Upper lobe of left lung (tissue), 6 donors: Measurements from ENCODE around the gene GOLGA6B. TPM values are rescaled to one million over a fixed set of nuclear protein-coding genes. Genes with fewer than 3 reads are reported as not detected.
"Not testable (repeated sequence)": the region's sequence is repeated elsewhere in the genome, so short reads cannot be mapped to it uniquely, and the experiment has no call there.

Experiments
- ATAC-seq, 2 donors: fragments of 200-7000 bp; cut with Tn5 transposase; one replicate each; pipeline ENCODE4 v1.9.1; 2022; ENCODE audit warnings: mild to moderate bottlenecking in 2 of 2, moderate library complexity in 2 of 2; ENCODE audit not compliant: low FRiP score in 2 of 2
- DNase-seq, 2 donors: peaks; one replicate each; pipeline ENCODE4 v3.0.0-alpha.2; 2019 to 2020
- H3K27ac ChIP-seq, 4 donors: fragments of 200-600 bp; sonication (generic); one replicate each; pipeline ENCODE4 v1.5.1; 2016 to 2019
- H3K27me3 ChIP-seq, 4 donors: fragments of 200-600 bp; sonication (generic); one replicate each; pipeline ENCODE4 v1.5.1; 2017 to 2019
- H3K36me3 ChIP-seq, 4 donors: fragments of 200-600 bp; sonication (generic); one replicate each; pipeline ENCODE4 v1.5.1; 2016 to 2019
- H3K4me1 ChIP-seq, 4 donors: fragments of 200-600 bp; sonication (generic); one replicate each; pipeline ENCODE4 v1.5.1; 2018 to 2019
- H3K4me3 ChIP-seq, 4 donors: fragments of 200-600 bp; sonication (generic); one replicate each; pipeline ENCODE4 v1.5.1; 2017 to 2019; ENCODE audit warnings: mild to moderate bottlenecking in 2 of 4, moderate library complexity in 1 of 4
- H3K9me3 ChIP-seq, 4 donors: fragments of 200-600 bp; sonication (generic); one replicate each; pipeline ENCODE4 v1.5.1; 2018 to 2019
- EP300 ChIP-seq, 4 donors: sonication (generic); formaldehyde crosslinking; IDR thresholded peaks; one replicate each; pipeline ENCODE4 v1.5.1; 2017; ENCODE audit warnings: antibody characterized with exemption in 4 of 4, control low read depth in 2 of 4
- POLR2A ChIP-seq, 4 donors: fragments of 450-650 bp; IDR thresholded peaks; one replicate each; pipeline ENCODE4 v1.5.1; 2016 to 2017; ENCODE audit warnings: antibody characterized with exemption in 4 of 4, mild to moderate bottlenecking in 2 of 4
- POLR2AphosphoS5 ChIP-seq, 2 donors: sonication (generic); formaldehyde crosslinking; IDR thresholded peaks; one replicate each; pipeline ENCODE4 v1.5.1; 2017; ENCODE audit warnings: antibody characterized with exemption in 2 of 2
- WGBS, 2 donors: methylation state at CpG; one replicate each; pipeline ENCODE4 v1.1.5; 2017 to 2018; 5-methylcytosine and 5-hydroxymethylcytosine counted together
- total RNA-seq, 6 donors: library from RNA; depleted of rRNA in 4 of 6; stranded (reverse); fragments of >200 nt in 4 of 6; gene quantifications; one replicate each; pipeline versions ENCODE4 v1.1.0 to v1.2.1, GENCODE V29; 2016 to 2021
- TF ChIP-seq, protein P1 (sequence below), 6 experiments: fragments of 450-650 bp in 4 of 6; fragments of 200-600 bp in 2 of 6; sonication (generic) in 2 of 6; IDR thresholded peaks; one replicate each; pipeline ENCODE4 v1.5.1; 2016 to 2019; ENCODE audit warnings: antibody characterized with exemption in 6 of 6
- donor health status: DM: no; HTN: no; CAD: no; lungs with moderate emphysema.
- donor health status: DM: no; HTN: yes; CAD: no; lungs with severe emphysema.

GOLGA6B gene
- not detected for total RNA-seq

GRCh38 chr15:72654397-72654796, at the start of gene GOLGA6B:
Gene GOLGA6B, plus strand, starts transcription at chr15:72654697. Its CDS starts 41 bp downstream, at chr15:72654738.
- H3K27me3 ChIP-seq, H3K36me3 ChIP-seq, ATAC-seq, H3K9me3 ChIP-seq, DNase-seq, H3K27ac ChIP-seq, H3K4me3 ChIP-seq, H3K4me1 ChIP-seq: not testable (repeated sequence)
- WGBS, 2 donors: no CpG with 5 or more reads among the region's 7 CpGs

- H3K27me3 ChIP-seq: no peaks in the 10 kb centered on the region
- no peak overlapping the region for H3K27ac ChIP-seq
- no peak overlapping the region for H3K4me3 ChIP-seq
- no peak for DNase-seq
- H3K9me3 ChIP-seq: no peaks in the 10 kb centered on the region
- no peaks in the 10 kb centered on the region for H3K4me1 ChIP-seq
- no peaks in the 10 kb centered on the region for H3K36me3 ChIP-seq
- no peak for ATAC-seq
- no peak for TF ChIP-seq POLR2AphosphoS5 (IDR thresholded peaks at IDR 0.05)
- TF ChIP-seq EP300 (IDR thresholded peaks at IDR 0.05): no peak
- TF ChIP-seq, protein P1, sequence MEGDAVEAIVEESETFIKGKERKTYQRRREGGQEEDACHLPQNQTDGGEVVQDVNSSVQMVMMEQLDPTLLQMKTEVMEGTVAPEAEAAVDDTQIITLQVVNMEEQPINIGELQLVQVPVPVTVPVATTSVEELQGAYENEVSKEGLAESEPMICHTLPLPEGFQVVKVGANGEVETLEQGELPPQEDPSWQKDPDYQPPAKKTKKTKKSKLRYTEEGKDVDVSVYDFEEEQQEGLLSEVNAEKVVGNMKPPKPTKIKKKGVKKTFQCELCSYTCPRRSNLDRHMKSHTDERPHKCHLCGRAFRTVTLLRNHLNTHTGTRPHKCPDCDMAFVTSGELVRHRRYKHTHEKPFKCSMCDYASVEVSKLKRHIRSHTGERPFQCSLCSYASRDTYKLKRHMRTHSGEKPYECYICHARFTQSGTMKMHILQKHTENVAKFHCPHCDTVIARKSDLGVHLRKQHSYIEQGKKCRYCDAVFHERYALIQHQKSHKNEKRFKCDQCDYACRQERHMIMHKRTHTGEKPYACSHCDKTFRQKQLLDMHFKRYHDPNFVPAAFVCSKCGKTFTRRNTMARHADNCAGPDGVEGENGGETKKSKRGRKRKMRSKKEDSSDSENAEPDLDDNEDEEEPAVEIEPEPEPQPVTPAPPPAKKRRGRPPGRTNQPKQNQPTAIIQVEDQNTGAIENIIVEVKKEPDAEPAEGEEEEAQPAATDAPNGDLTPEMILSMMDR (IDR thresholded peaks at IDR 0.05): no peak
- TF ChIP-seq POLR2A (IDR thresholded peaks at IDR 0.05): no peak
- WGBS, 2 donors: 88 to 91% methylated on average over 3 to 4 of the region's 4 CpGs
Measured at GRCh38 chr15:72604794-72605193, 49.7 kb upstream of the GOLGA6B start.

DNA sequence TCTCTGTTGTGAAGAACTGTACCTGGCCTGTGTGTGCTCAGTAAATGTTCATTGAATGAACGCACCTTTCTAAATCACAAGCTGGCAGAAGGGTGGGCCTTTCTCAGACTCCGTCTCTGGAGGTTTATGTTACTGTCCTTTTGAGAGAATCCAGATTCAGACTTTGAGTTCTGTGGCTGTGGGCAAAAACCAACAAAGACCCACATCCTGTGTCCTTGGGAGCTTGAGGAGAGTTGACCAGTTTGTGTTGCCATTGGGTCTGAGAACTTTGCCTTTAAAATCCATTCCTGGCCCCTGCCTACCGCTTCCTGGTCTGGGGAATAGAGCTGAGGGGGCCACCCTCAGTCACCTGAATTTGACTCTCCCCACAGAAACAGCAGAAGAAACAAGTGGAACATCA, 46.4 kb upstream of the GOLGA6B start:
- H3K4me3 ChIP-seq, H3K36me3 ChIP-seq, H3K27ac ChIP-seq, H3K27me3 ChIP-seq, H3K9me3 ChIP-seq, DNase-seq, ATAC-seq, H3K4me1 ChIP-seq: not testable (repeated sequence)
- WGBS, 2 donors: 93 to 95% methylated on average over 3 of the region's 3 CpGs

DNA sequence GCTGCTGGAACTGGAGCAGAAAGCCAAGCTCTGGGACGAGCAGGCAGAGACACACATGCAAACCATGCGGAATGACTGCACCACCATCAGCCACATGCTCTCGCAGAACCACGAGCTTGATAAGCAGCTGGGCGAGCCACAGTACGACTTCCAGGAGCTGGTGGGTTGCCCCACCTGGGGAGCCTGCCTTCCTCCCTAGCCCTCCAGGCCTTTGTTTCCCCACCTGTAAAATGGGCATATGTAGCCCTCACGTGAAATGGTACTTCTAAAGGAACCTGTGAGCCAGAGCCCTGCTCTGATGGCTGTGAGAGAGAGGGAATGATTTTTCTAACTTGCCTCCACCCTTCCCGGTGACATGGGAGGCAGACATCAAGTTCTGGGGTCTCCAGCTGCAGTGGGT, 44.6 kb upstream of the GOLGA6B start:
- no peaks in the 10 kb centered on the region for H3K27me3 ChIP-seq
- no peak for ATAC-seq
- DNase-seq: no peak
- no peak overlapping the region for H3K4me3 ChIP-seq
- no peak for TF ChIP-seq POLR2AphosphoS5 (IDR thresholded peaks at IDR 0.05)
- TF ChIP-seq, protein P1 (IDR thresholded peaks at IDR 0.05): no peak
- no peaks in the 10 kb centered on the region for H3K9me3 ChIP-seq
- H3K4me1 ChIP-seq: peaks cover 0 to 5% (median 0%) of the 10 kb centered on the region in 4 donors
- 81 to 91% methylated on average over 8 of the region's 8 CpGs for WGBS, 2 donors
- no peak overlapping the region for H3K27ac ChIP-seq
- no peaks in the 10 kb centered on the region for H3K36me3 ChIP-seq

GRCh38 chr15:72612324-72612723, 42.2 kb upstream of the GOLGA6B start:
- H3K27me3 ChIP-seq, H3K4me3 ChIP-seq, H3K36me3 ChIP-seq, H3K4me1 ChIP-seq, H3K27ac ChIP-seq, H3K9me3 ChIP-seq, DNase-seq, ATAC-seq: not testable (repeated sequence)
- WGBS, 2 donors: 93 to 100% methylated on average over 2 to 3 of the region's 3 CpGs

DNA sequence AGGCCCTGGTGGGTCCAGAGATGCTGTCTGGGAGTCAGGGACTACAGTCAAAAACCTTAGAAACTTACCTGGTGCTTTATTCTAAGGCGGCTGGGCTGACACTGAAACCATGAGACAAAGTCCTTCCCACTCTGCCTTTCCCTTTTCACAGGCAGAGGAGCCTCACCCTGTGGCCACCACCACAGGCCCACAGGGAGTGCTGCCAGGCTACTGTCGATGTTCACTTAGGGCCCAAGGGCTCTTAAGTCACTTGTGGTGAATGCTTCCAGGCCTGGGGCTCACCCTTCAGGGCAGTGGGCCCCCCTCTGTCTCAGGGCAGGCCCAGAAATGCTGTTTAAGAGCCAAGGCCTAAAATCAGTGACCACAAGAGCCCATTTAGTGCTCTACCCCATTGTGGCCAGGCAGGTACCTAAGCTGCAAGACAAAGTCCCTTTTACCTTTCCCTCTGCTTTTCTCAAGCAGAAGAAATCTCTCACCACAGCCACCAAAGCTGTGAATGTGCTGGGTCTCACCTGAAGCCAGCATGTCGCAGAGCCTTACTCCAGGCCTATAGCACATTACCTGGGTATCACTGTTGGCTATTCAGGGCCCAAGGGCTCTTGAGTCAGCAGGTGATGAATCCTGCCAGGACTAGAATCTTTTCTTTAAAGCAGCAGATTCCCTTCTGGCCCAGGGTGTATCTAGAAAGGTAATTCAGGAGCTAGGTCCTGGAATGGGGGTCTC, 39.5 kb upstream of the GOLGA6B start:
- DNase-seq (peak in 1 of 2 donors; percentile 52), ATAC-seq (no peak)
- peak overlapping the region in 2 of 4 donors; percentile 11 to 20 for H3K27ac ChIP-seq

DNA sequence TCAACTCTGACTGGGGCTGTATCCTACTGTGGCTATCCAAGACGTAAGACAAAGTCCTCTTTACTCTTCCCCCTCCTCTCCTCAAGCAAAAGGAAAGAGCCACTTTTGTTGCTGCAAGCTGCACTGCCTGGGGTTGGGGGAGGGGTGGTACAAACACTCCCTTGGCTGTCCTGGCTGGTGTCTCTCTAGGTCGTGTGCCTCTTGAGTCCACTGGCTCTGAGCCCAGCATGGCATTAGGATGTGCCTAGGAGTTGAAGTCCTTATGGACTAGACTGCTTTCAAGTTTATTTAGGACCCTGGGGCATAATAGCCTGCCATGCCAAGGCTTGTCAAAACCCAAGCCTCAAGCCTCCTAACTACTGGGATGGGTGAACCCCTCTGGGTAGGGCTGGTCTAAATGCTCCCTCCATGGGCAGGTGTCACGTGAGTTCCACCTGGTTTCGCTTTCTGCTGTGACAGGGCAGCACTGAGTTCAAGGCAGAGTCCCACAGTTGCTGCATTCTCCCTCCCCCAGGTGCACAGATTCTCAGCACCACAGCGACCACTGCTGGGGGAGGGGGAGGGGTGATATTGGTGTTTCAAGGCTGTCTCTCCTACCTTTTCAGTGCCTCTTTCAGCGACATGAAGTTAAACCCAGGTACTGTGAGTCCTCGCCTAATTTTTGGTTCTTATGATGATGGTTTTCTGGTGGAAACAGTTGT, 38.8 kb upstream of the GOLGA6B start:
- H3K27me3 ChIP-seq, H3K4me3 ChIP-seq, H3K27ac ChIP-seq, H3K36me3 ChIP-seq, H3K4me1 ChIP-seq, H3K9me3 ChIP-seq: not testable (repeated sequence)
- peak in 1 of 2 donors; percentile 71 for DNase-seq
- peak in 1 of 2 donors; percentile 50 for ATAC-seq
- WGBS, 2 donors: 50 to 53% methylated on average over 4 to 6 of the region's 7 CpGs

More for the DNA sequence above, 39.5 kb upstream of the GOLGA6B start:
- Histone ChIP-seq H3K4me3 (no peak overlapping the region), H3K36me3 (no peaks in the 10 kb centered on the region), H3K4me1 (peaks cover 0 to 10% (median 0%) of the 10 kb centered on the region in 4 donors), H3K9me3 (no peaks in the 10 kb centered on the region), H3K27me3 (no peaks in the 10 kb centered on the region)
- WGBS, 2 donors: 79 to 85% methylated on average over 2 to 3 of the region's 3 CpGs
- TF ChIP-seq, protein P1 (IDR thresholded peaks at IDR 0.05): no peak
- no peak for TF ChIP-seq POLR2A (IDR thresholded peaks at IDR 0.05)
- no peak for TF ChIP-seq EP300 (IDR thresholded peaks at IDR 0.05)
- no peak for TF ChIP-seq POLR2AphosphoS5 (IDR thresholded peaks at IDR 0.05)
